Glutamatergic neuron (in vitro differentiated cells): ENCODE data around the gene TMIE. TPM values are rescaled to one million over a fixed set of nuclear protein-coding genes. Genes with fewer than 3 reads are reported as not detected.
A peak's percentile ranks its signal among the peaks of the same experiment; 100 is the strongest.

Source experiments
- DNase-seq: peaks from one replicate; pipeline ENCODE4 v3.0.0; 2022
- H3K27ac Mint-ChIP-seq: one replicate; pipeline ENCODE4 v1.8.0; 2020; ENCODE audit warnings: mild to moderate bottlenecking, mixed read lengths, inconsistent platforms; ENCODE audit not compliant: unreplicated experiment
- H3K27me3 Mint-ChIP-seq: one replicate; pipeline ENCODE4 v1.8.0; 2020; ENCODE audit warnings: mild to moderate bottlenecking, moderate library complexity, mixed read lengths, inconsistent platforms; ENCODE audit not compliant: unreplicated experiment
- H3K36me3 Mint-ChIP-seq: one replicate; pipeline ENCODE4 v1.8.0; 2020; ENCODE audit warnings: mild to moderate bottlenecking, mixed read lengths, inconsistent platforms; ENCODE audit not compliant: unreplicated experiment
- H3K4me1 Mint-ChIP-seq: one replicate; pipeline ENCODE4 v1.8.0; 2020; ENCODE audit warnings: mild to moderate bottlenecking, low read depth, mixed read lengths, inconsistent platforms; ENCODE audit not compliant: unreplicated experiment
- H3K4me3 Mint-ChIP-seq: one replicate; pipeline ENCODE4 v1.8.0; 2020; ENCODE audit warnings: mild to moderate bottlenecking, mixed read lengths, inconsistent platforms; ENCODE audit not compliant: unreplicated experiment
- H3K9me3 Mint-ChIP-seq: one replicate; pipeline ENCODE4 v1.8.0; 2020; ENCODE audit warnings: mild to moderate bottlenecking, moderate library complexity, mixed read lengths, inconsistent platforms; ENCODE audit not compliant: unreplicated experiment
- CTCF ChIP-seq: fragments of 200-600 bp; sonication (generic); IDR thresholded peaks from one replicate; pipeline ENCODE4 v1.5.0; 2021; ENCODE audit not compliant: partially characterized antibody, unreplicated experiment
- total RNA-seq: library from RNA; stranded (reverse); fragmentation: NEBNext Ultra II Directional; extraction: Animal tissue kit (Norgen Biotek cat#: 25700); gene quantifications from one replicate; pipeline ENCODE4 v1.2.1, GENCODE V29; 2021; ENCODE audit not compliant: unreplicated experiment

Gene TMIE
- total RNA-seq, 1 donor from 2014 or later = not detected

GRCh38 chr3:46663591-46664135 is 37.5 kb upstream of the TMIE start:
- no peak overlapping the region for H3K27ac Mint-ChIP-seq
- H3K27me3 Mint-ChIP-seq = peaks cover 7% of the 10 kb centered on the region
- no peak overlapping the region for H3K4me3 Mint-ChIP-seq
- peaks cover 5% of the 10 kb centered on the region for H3K9me3 Mint-ChIP-seq
- no peak for DNase-seq
- TF ChIP-seq CTCF = no peak
- peaks cover 25% of the 10 kb centered on the region for H3K4me1 Mint-ChIP-seq
- H3K36me3 Mint-ChIP-seq = no peaks in the 10 kb centered on the region

- DNase-seq = no peak
- no peak overlapping the region for H3K4me3 Mint-ChIP-seq
- peaks cover 25% of the 10 kb centered on the region for H3K4me1 Mint-ChIP-seq
- H3K27me3 Mint-ChIP-seq = peaks cover 7% of the 10 kb centered on the region
- H3K27ac Mint-ChIP-seq = no peak overlapping the region
- H3K36me3 Mint-ChIP-seq = no peaks in the 10 kb centered on the region
- peaks cover 5% of the 10 kb centered on the region for H3K9me3 Mint-ChIP-seq
- no peak for TF ChIP-seq CTCF
Measured at GRCh38 chr3:46664188-46664970, 36.8 kb upstream of the TMIE start.

- peaks cover 5% of the 10 kb centered on the region for H3K9me3 Mint-ChIP-seq
- TF ChIP-seq CTCF = no peak
- H3K4me3 Mint-ChIP-seq = no peak overlapping the region
- H3K27me3 Mint-ChIP-seq = peaks cover 7% of the 10 kb centered on the region
- no peaks in the 10 kb centered on the region for H3K36me3 Mint-ChIP-seq
- peaks cover 25% of the 10 kb centered on the region for H3K4me1 Mint-ChIP-seq
- no peak overlapping the region for H3K27ac Mint-ChIP-seq
- no peak for DNase-seq
Measured at GRCh38 chr3:46664971-46665762, 36.0 kb upstream of the TMIE start.

- Mint-ChIP-seq H3K4me1 (peaks cover 25% of the 10 kb centered on the region), H3K36me3 (no peaks in the 10 kb centered on the region), H3K4me3 (peak overlapping the region; percentile 25), H3K27ac (no peak overlapping the region), H3K9me3 (peaks cover 5% of the 10 kb centered on the region), H3K27me3 (peaks cover 7% of the 10 kb centered on the region)
- no peak for DNase-seq
- TF ChIP-seq CTCF = no peak
Measured at GRCh38 chr3:46665763-46666452, 35.3 kb upstream of the TMIE start.
